Gastroesophageal sphincter (tissue), 4 donors: ENCODE results near the gene MACROH2A2. TPM values are rescaled to one million over a fixed set of nuclear protein-coding genes. Genes with fewer than 3 reads are reported as not detected.
"Not testable (repeated sequence)": the region's sequence is repeated elsewhere in the genome, so short reads cannot be mapped to it uniquely, and the experiment has no call there.

Experiments used
- ATAC-seq: fragments of 150-250 bp; one replicate; pipeline ENCODE4 v1.9.1; 2016; ENCODE audit warnings: mild to moderate bottlenecking, moderate library complexity
- H3K27ac ChIP-seq, 4 donors: fragments of 200-600 bp; sonication (generic) in 3 of 4; 1 replicate in 3 of 4; 2 replicates in 1 of 4; pipeline ENCODE4 v1.5.1; 2016 to 2019
- H3K27me3 ChIP-seq: fragments of 200-600 bp; sonication (generic); one replicate; pipeline ENCODE4 v1.5.1; 2019
- H3K36me3 ChIP-seq, 2 donors: fragments of 200-600 bp; sonication (generic); one replicate each; pipeline ENCODE4 v1.5.1; 2019; ENCODE audit warnings: control low read depth in 1 of 2
- H3K4me1 ChIP-seq, 3 donors: fragments of 200-600 bp; sonication (generic); 1 replicate in 2 of 3; 2 replicates in 1 of 3; pipeline ENCODE4 v1.5.1; 2016 to 2019; ENCODE audit warnings: control low read depth in 2 of 3
- H3K4me3 ChIP-seq, 2 donors: fragments of 200-600 bp; sonication (generic); one replicate each; pipeline ENCODE4 v1.5.1; 2019; ENCODE audit warnings: mild to moderate bottlenecking in 1 of 2, moderate library complexity in 1 of 2
- H3K9me3 ChIP-seq, 3 donors: fragments of 200-600 bp; sonication (generic); one replicate each; pipeline ENCODE4 v1.5.1; 2017 to 2019; ENCODE audit warnings: control low read depth in 2 of 3
- EP300 ChIP-seq: sonication (generic); formaldehyde crosslinking; IDR thresholded peaks from one replicate; pipeline ENCODE4 v1.6.1; 2017; ENCODE audit warnings: antibody characterized with exemption, mild to moderate bottlenecking
- POLR2A ChIP-seq, 2 donors: fragments of 450-650 bp; IDR thresholded peaks; one replicate each; pipeline ENCODE4 v1.6.1; 2017; ENCODE audit warnings: antibody characterized with exemption in 2 of 2, mild to moderate bottlenecking in 2 of 2, moderate library complexity in 1 of 2
- POLR2AphosphoS5 ChIP-seq: sonication (generic); formaldehyde crosslinking; IDR thresholded peaks from one replicate; pipeline ENCODE4 v1.6.1; 2017; ENCODE audit warnings: antibody characterized with exemption
- WGBS, 2 donors: methylation state at CpG; one replicate each; pipeline ENCODE4 v1.1.5; 2018; ENCODE audit warnings: low coverage in 1 of 2; 5-methylcytosine and 5-hydroxymethylcytosine counted together
- total RNA-seq, 4 donors: library from RNA; depleted of rRNA; stranded (reverse); fragments of >200 nt; gene quantifications; one replicate each; pipeline ENCODE4 v1.1.0, GENCODE V29; 2016
- TF ChIP-seq, protein P1 (sequence below), 4 experiments: fragments of 200-600 bp in 2 of 4; fragments of 450-650 bp in 2 of 4; sonication (generic) in 1 of 4; IDR thresholded peaks; one replicate each; pipeline ENCODE4 v1.5.1; 2017 to 2019; ENCODE audit warnings: antibody characterized with exemption in 4 of 4, mild to moderate bottlenecking in 2 of 4, moderate library complexity in 2 of 4

Gene MACROH2A2
- total RNA-seq, 4 donors from 2014 or later, result 8.2 to 22.9 (median 13.7) TPM

DNA sequence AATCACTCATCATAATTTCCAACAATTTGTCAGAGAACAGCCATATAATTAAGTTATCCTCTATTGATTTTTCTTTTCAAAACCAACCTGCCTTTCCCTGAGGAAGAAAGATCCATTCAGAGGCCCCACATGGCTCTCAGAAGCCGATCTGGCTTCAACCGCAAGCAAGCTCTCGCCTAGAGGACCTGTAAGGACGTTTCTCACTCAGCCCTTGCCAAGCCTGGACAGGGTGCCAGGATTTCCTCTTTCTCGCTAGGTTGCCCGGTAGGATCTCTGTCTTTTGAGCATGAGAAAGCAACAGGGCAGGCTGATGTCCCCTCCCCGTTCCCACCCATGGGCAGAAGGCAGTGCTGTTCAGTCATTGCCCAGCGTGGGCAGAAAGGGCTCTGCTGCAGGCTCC is 67.0 kb downstream of the MACROH2A2 start:
- WGBS, 2 donors, result 77 to 100% methylated on average over 4 to 6 of the region's 8 CpGs
- H3K4me1 ChIP-seq, result peaks cover 0 to 8% (median 0%) of the 10 kb centered on the region in 3 donors
- TF ChIP-seq, protein P1, sequence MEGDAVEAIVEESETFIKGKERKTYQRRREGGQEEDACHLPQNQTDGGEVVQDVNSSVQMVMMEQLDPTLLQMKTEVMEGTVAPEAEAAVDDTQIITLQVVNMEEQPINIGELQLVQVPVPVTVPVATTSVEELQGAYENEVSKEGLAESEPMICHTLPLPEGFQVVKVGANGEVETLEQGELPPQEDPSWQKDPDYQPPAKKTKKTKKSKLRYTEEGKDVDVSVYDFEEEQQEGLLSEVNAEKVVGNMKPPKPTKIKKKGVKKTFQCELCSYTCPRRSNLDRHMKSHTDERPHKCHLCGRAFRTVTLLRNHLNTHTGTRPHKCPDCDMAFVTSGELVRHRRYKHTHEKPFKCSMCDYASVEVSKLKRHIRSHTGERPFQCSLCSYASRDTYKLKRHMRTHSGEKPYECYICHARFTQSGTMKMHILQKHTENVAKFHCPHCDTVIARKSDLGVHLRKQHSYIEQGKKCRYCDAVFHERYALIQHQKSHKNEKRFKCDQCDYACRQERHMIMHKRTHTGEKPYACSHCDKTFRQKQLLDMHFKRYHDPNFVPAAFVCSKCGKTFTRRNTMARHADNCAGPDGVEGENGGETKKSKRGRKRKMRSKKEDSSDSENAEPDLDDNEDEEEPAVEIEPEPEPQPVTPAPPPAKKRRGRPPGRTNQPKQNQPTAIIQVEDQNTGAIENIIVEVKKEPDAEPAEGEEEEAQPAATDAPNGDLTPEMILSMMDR (IDR thresholded peaks at IDR 0.05), result no peak
- TF ChIP-seq POLR2AphosphoS5, result no peak
- TF ChIP-seq POLR2A (IDR thresholded peaks at IDR 0.05), result no peak
- no peak for TF ChIP-seq EP300
- no peaks in the 10 kb centered on the region for H3K27me3 ChIP-seq
- no peak overlapping the region for H3K27ac ChIP-seq
- no peak overlapping the region for H3K4me3 ChIP-seq
- peaks cover 0 to 85% of the 10 kb centered on the region in 2 donors for H3K36me3 ChIP-seq
- no peak for ATAC-seq
- H3K9me3 ChIP-seq, result no peaks in the 10 kb centered on the region

DNA sequence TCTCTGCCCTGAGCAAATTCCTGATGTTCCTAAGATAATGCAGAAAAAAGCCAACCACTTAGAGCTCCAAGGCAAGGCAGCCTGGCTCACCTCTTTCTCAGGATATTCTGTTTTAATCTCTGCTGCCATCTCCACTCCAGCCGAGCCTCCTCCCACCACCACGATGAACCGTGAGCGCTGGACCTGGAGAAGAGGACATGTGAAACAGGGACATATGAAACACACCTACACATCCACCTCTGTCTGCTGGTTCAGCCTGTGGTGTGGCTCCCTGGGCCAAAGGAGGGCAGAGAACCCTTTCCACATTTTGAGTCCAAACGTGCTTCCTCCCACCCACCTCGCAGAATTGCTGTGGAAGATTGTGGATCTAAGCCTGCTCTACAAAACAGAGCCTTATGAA is 67.8 kb downstream of the MACROH2A2 start:
- WGBS, 2 donors, result 17 to 82% methylated on average over 1 to 4 of the region's 6 CpGs
- H3K36me3 ChIP-seq, result peaks cover 0 to 77% of the 10 kb centered on the region in 2 donors
- no peaks in the 10 kb centered on the region for H3K27me3 ChIP-seq
- no peak for TF ChIP-seq POLR2A (IDR thresholded peaks at IDR 0.05)
- TF ChIP-seq, protein P1 (IDR thresholded peaks at IDR 0.05), result no peak
- no peak for TF ChIP-seq POLR2AphosphoS5
- TF ChIP-seq EP300, result no peak
- no peak for ATAC-seq
- H3K4me3 ChIP-seq, result no peak overlapping the region
- H3K9me3 ChIP-seq, result no peaks in the 10 kb centered on the region
- peaks cover 0 to 8% (median 0%) of the 10 kb centered on the region in 3 donors for H3K4me1 ChIP-seq
- H3K27ac ChIP-seq, result no peak overlapping the region

DNA sequence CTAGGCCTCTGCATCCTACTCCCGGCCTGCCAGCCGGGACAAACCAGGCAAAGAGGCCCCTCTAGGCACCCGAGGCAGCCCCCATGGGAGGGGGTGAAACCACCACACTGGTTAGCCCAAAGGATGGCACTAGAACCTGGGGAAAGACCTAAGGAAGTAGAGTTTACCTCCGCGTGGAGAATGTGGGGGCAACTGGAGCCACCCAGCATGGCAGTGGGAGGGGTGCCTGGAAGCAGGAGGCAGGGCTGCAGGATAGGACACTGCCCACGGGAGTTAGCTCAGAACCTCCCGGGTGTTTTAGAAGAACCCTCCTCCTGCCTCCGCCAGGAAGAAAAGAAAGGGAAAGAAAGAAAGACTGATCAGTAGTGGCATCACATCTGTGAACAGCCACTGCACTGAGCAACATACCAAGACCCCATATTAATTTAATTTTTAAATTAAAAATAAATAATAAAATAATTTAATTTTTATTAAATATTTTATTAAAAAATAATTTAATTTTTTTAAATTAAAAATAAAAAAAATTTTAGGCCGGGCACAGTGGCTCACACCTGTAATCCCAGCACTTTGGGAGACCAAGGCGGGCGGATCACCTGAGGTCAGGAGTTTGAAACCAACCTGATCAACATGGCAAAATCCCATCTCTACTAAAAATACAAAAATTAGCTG is 68.8 kb downstream of the MACROH2A2 start:
- peaks cover 0 to 76% of the 10 kb centered on the region in 2 donors for H3K36me3 ChIP-seq
- peaks cover 0 to 2% (median 0%) of the 10 kb centered on the region in 3 donors for H3K4me1 ChIP-seq
- ATAC-seq, result no peak
- WGBS, 2 donors, result 91 to 96% methylated on average over 7 to 9 of the region's 11 CpGs
- no peak overlapping the region for H3K27ac ChIP-seq
- H3K27me3 ChIP-seq, result no peaks in the 10 kb centered on the region
- H3K4me3 ChIP-seq, result no peak overlapping the region
- no peaks in the 10 kb centered on the region for H3K9me3 ChIP-seq
- TF ChIP-seq POLR2A (IDR thresholded peaks at IDR 0.05), result no peak
- no peak for TF ChIP-seq POLR2AphosphoS5
- no peak for TF ChIP-seq EP300
- TF ChIP-seq, protein P1 (IDR thresholded peaks at IDR 0.05), result no peak

DNA sequence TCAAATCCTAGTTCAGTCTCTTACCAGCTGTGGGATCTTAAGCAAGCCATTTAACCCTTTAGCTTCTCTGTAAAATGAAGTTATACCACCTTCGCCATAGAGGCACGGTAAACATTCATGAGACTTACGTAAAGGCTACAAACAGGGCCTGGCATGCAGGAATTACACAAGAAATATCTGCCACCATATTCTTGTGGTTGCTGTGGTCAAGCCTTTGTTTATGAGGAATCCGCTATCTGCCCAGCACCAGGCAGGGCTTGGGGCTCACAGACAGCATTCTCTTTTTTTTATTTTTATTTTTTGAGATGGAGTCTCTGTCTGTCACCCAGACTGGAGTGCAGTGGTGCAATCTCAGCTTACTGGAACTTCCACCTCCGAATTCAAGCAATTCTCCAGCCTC is 70.1 kb downstream of the MACROH2A2 start:
- Histone ChIP-seq H3K27me3 (no peaks in the 10 kb centered on the region), H3K4me1 (no peaks in the 10 kb centered on the region), H3K4me3 (no peak overlapping the region), H3K9me3 (no peaks in the 10 kb centered on the region), H3K36me3 (peaks cover 0 to 66% of the 10 kb centered on the region in 2 donors), H3K27ac (no peak overlapping the region)
- 90 to 100% methylated on average over 3 to 5 of the region's 5 CpGs for WGBS, 2 donors
- TF ChIP-seq POLR2AphosphoS5 (no peak), EP300 (no peak), POLR2A (IDR thresholded peaks at IDR 0.05) (no peak)
- TF ChIP-seq, protein P1 (IDR thresholded peaks at IDR 0.05), result no peak
- ATAC-seq, result no peak

DNA sequence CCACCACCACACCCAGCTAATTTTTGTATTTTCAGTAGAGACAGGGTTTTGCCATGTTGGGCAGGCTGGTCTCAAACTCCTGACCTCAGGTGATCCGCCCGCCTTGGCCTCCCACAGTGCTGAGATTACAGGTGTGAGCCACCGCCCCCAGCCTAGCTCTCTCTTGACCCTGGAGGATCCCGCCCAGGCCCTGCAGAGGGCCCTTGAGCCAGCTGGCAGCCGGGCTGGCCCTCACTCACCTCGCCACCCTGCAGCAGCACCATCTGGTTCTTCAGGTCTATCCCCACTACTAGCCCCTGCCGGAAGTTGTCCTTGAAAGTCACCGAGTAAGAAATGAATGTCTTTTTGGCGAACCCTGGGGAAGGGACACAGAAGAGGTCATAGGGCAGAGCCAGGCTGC is 70.5 kb downstream of the MACROH2A2 start:
- not testable (repeated sequence) for H3K4me3 ChIP-seq, ATAC-seq, H3K27me3 ChIP-seq, H3K9me3 ChIP-seq, H3K4me1 ChIP-seq, H3K27ac ChIP-seq
- H3K36me3 ChIP-seq, result peaks cover 0 to 66% of the 10 kb centered on the region in 2 donors
- no CpG with 5 or more reads among the region's 9 CpGs for WGBS, 2 donors
